SK-N-SH treated with all-trans-retinoic acid at 6 μM for 48 hours (cell line): ENCODE results near the gene UBE2G1.
A peak's percentile ranks its signal among the peaks of the same experiment; 100 is the strongest.

Source experiments
- ATAC-seq: fragments of 200-7000 bp; cut with Tn5 transposase; 3 replicates; pipeline ENCODE4 v1.9.1; 2020; ENCODE audit warnings: mild to moderate bottlenecking, moderate library complexity
- BACH2 ChIP-seq: fragments of 250-450 bp; sonication (Bioruptor Pico); IDR thresholded peaks from 2 replicates; pipeline ENCODE4 v1.9.0; 2021; ENCODE audit warnings: mild to moderate bottlenecking, borderline replicate concordance
- CREB5 ChIP-seq: fragments of 250-450 bp; sonication (Bioruptor Pico); IDR thresholded peaks from 2 replicates; pipeline ENCODE4 v1.5.1; 2020; ENCODE audit warnings: low read depth, mild to moderate bottlenecking, moderate library complexity
- CSDC2 ChIP-seq: fragments of 250-450 bp; sonication (Bioruptor Pico); IDR thresholded peaks from 2 replicates; pipeline ENCODE4 v1.5.0; 2020; ENCODE audit warnings: mild to moderate bottlenecking, moderate library complexity
- CSRNP3 ChIP-seq: fragments of 250-450 bp; sonication (Bioruptor Pico); IDR thresholded peaks from 2 replicates; pipeline ENCODE4 v1.5.1; 2021; ENCODE audit warnings: mild to moderate bottlenecking, moderate library complexity
- ESRRG ChIP-seq: fragments of 250-450 bp; sonication (Bioruptor Pico); IDR thresholded peaks from 2 replicates; pipeline ENCODE4 v1.6.1; 2021; ENCODE audit warnings: mild to moderate bottlenecking
- GLIS3 ChIP-seq: fragments of 250-450 bp; sonication (Bioruptor Pico); IDR thresholded peaks from 2 replicates; pipeline ENCODE4 v1.5.0; 2020; ENCODE audit warnings: mild to moderate bottlenecking, moderate library complexity
- ISL1 ChIP-seq: fragments of 250-450 bp; sonication (Bioruptor Pico); IDR thresholded peaks from 2 replicates; pipeline ENCODE4 v2.1.2; 2022; ENCODE audit warnings: mild to moderate bottlenecking, moderate library complexity
- OSR1 ChIP-seq: fragments of 250-450 bp; sonication (Bioruptor Pico); IDR thresholded peaks from 2 replicates; pipeline ENCODE4 v1.8.0; 2022; ENCODE audit warnings: moderate library complexity, mild to moderate bottlenecking, inconsistent platforms
- PATZ1 ChIP-seq: fragments of 250-450 bp; sonication (Bioruptor Pico); IDR thresholded peaks from 2 replicates; pipeline ENCODE4 v1.8.0; 2020; ENCODE audit warnings: mild to moderate bottlenecking, moderate library complexity, borderline replicate concordance
- POU6F1 ChIP-seq: fragments of 250-450 bp; sonication (Bioruptor Pico); IDR thresholded peaks from 2 replicates; pipeline ENCODE4 v1.8.0; 2021; ENCODE audit warnings: low read depth, mild to moderate bottlenecking, moderate library complexity, borderline replicate concordance
- PPARA ChIP-seq: fragments of 250-450 bp; sonication (Bioruptor Pico); IDR thresholded peaks from 2 replicates; pipeline ENCODE4 v1.5.0; 2020; ENCODE audit warnings: mild to moderate bottlenecking, borderline replicate concordance
- RARB ChIP-seq: fragments of 250-450 bp; sonication (Bioruptor Pico); IDR thresholded peaks from 2 replicates; pipeline ENCODE4 v1.8.0; 2021; ENCODE audit warnings: mild to moderate bottlenecking, moderate library complexity
- SNAI2 ChIP-seq: fragments of 250-450 bp; sonication (Bioruptor Pico); IDR thresholded peaks from 2 replicates; pipeline ENCODE4 v1.5.0; 2020; ENCODE audit warnings: mild to moderate bottlenecking, moderate library complexity
- TCF4 ChIP-seq: fragments of 250-450 bp; sonication (Bioruptor Pico); IDR thresholded peaks from 2 replicates; pipeline ENCODE4 v1.8.0; 2021; ENCODE audit warnings: mild to moderate bottlenecking, moderate library complexity, borderline replicate concordance
- TOX ChIP-seq: fragments of 250-450 bp; sonication (Bioruptor Pico); IDR thresholded peaks from 2 replicates; pipeline ENCODE4 v1.8.0; 2021; ENCODE audit warnings: mild to moderate bottlenecking, moderate library complexity, borderline replicate concordance
- TSHZ2 ChIP-seq: fragments of 250-450 bp; sonication (Bioruptor Pico); IDR thresholded peaks from 2 replicates; pipeline ENCODE4 v1.5.0; 2020; ENCODE audit warnings: mild to moderate bottlenecking, moderate library complexity
- ZC3H10 ChIP-seq: fragments of 250-450 bp; sonication (Bioruptor Pico); IDR thresholded peaks from 2 replicates; pipeline ENCODE4 v1.5.1; 2021; ENCODE audit warnings: mild to moderate bottlenecking, moderate library complexity
- ZFP3 ChIP-seq: fragments of 250-450 bp; sonication (Bioruptor Pico); IDR thresholded peaks from 2 replicates; pipeline ENCODE4 v1.5.0; 2020; ENCODE audit warnings: mild to moderate bottlenecking, moderate library complexity
- ZFP30 ChIP-seq: fragments of 450-650 bp; formaldehyde crosslinking; IDR thresholded peaks from 2 replicates; pipeline ENCODE4 v1.5.0; 2022; ENCODE audit warnings: mild to moderate bottlenecking, moderate library complexity
- ZNF70 ChIP-seq: fragments of 450-650 bp; formaldehyde crosslinking; IDR thresholded peaks from 2 replicates; pipeline ENCODE4 v1.5.0; 2020; ENCODE audit warnings: mild to moderate bottlenecking, moderate library complexity

Gene UBE2G1

GRCh38 chr17:4307179-4307930 is 59.1 kb downstream of the UBE2G1 start (continued):
- TF ChIP-seq TSHZ2 (CRISPR knock-in tag) (no peak), POU6F1 (CRISPR knock-in tag) (no peak), BACH2 (CRISPR knock-in tag) (no peak), CSDC2 (CRISPR knock-in tag) (no peak), ZNF70 (CRISPR knock-in tag) (no peak), TOX (CRISPR knock-in tag) (no peak), GLIS3 (CRISPR knock-in tag) (no peak), OSR1 (no peak), PPARA (CRISPR knock-in tag) (no peak)

- TF ChIP-seq ISL1 (CRISPR knock-in tag) = no peak
- TF ChIP-seq SNAI2 = no peak
- TF ChIP-seq CREB5 (CRISPR knock-in tag) = no peak
- no peak for TF ChIP-seq TCF4 (CRISPR knock-in tag)
- no peak for TF ChIP-seq ZFP30
- TF ChIP-seq RARB (CRISPR knock-in tag) = no peak
- TF ChIP-seq GLIS3 (CRISPR knock-in tag) = no peak
- no peak for TF ChIP-seq ESRRG (CRISPR knock-in tag)
- TF ChIP-seq ZFP3 = no peak
- no peak for TF ChIP-seq ZC3H10 (CRISPR knock-in tag)
- TF ChIP-seq CSDC2 (CRISPR knock-in tag) = no peak
- no peak for TF ChIP-seq CSRNP3 (CRISPR knock-in tag)
- no peak for TF ChIP-seq PPARA (CRISPR knock-in tag)
- TF ChIP-seq TSHZ2 (CRISPR knock-in tag) = no peak
- no peak for TF ChIP-seq PATZ1 (CRISPR knock-in tag)
- ATAC-seq = peak; percentile 32; the same call in 1 of the 3 replicates
Observed at GRCh38 chr17:4305224-4305623, 61.3 kb downstream of the UBE2G1 start.
